Keratinocyte (primary cell): ENCODE results near the gene FRMD6.

Experiments
- CTCF ChIP-seq, 3 experiments: IDR thresholded peaks in 1 of 3; conservative IDR thresholded peaks in 1 of 3; optimal IDR thresholded peaks in 1 of 3; 2 replicates in 2 of 3; 3 replicates in 1 of 3; pipeline versions ENCODE3 to v1.5.1; 2011; ENCODE audit warnings: low read length in 3 of 3, mild to moderate bottlenecking in 3 of 3, moderate library complexity in 2 of 3, control low read depth in 1 of 3, inconsistent platforms in 1 of 3; ENCODE audit not compliant: insufficient read depth in 2 of 3; ENCODE audit errors: extremely low read depth in 1 of 3
- EZH2 ChIP-seq: IDR thresholded peaks from one replicate; pipeline ENCODE4 v1.6.1; 2012; ENCODE audit warnings: inconsistent platforms, mild to moderate bottlenecking, low read length, moderate library complexity

- no peak for TF ChIP-seq CTCF (optimal IDR thresholded peaks at IDR 0.05 in 1 of 3, IDR thresholded peaks at IDR 0.05 in 1 of 3, conservative IDR thresholded peaks at IDR 0.05 in 1 of 3; ENCODE audit: extremely low read depth in 1 of 3, insufficient read depth in 2 of 3, low read length in 3 of 3)
- no peak for TF ChIP-seq EZH2
Measured at GRCh38 chr14:51626788-51627187, 24.9 kb upstream of the FRMD6 start.
